Activated T-helper 1 cell treated with anti-CD3 and anti-CD28 coated beads, Interleukin-12 subunit alpha, Interleukin-12 subunit beta, Interleukin-2, Interleukin-4 antibody, amounts not matched to agents 30 ng/mL and 10 ng/mL and 1 ng/mL, durations not matched to agents 14 hours and 24 hours and 36 hours (primary cell): Measurements from ENCODE around the gene MGAT5B. TPM values are rescaled to one million over a fixed set of nuclear protein-coding genes. Genes with fewer than 3 reads are reported as not detected.

Experiments
- DNase-seq: peaks from one replicate; pipeline ENCODE4 v3.0.0; 2021; ENCODE audit warnings: low spot score
- H3K27ac Mint-ChIP-seq: one replicate; pipeline ENCODE4 v1.8.0; 2021; ENCODE audit warnings: mild to moderate bottlenecking, mixed read lengths
- H3K27me3 Mint-ChIP-seq: one replicate; pipeline ENCODE4 v1.8.0; 2022; ENCODE audit warnings: mild to moderate bottlenecking, moderate library complexity, mixed read lengths; ENCODE audit not compliant: insufficient read depth
- H3K36me3 Mint-ChIP-seq: one replicate; pipeline ENCODE4 v1.8.0; 2021; ENCODE audit warnings: low read depth, mixed read lengths
- H3K4me1 Mint-ChIP-seq: one replicate; pipeline ENCODE4 v1.8.0; 2021; ENCODE audit warnings: low read depth, mixed read lengths
- H3K4me3 Mint-ChIP-seq: one replicate; pipeline ENCODE4 v1.8.0; 2021; ENCODE audit warnings: mild to moderate bottlenecking, moderate library complexity, mixed read lengths
- H3K9me3 Mint-ChIP-seq: one replicate; pipeline ENCODE4 v1.8.0; 2021; ENCODE audit warnings: mixed read lengths
- intact Hi-C: fragments of 100-400 bp; cut with micrococcal nuclease; formaldehyde crosslinking; loops from one replicate; pipeline ENCODE4 v1.15.1; 2024
- total RNA-seq: library from RNA; stranded (reverse); gene quantifications from 2 replicates; pipeline ENCODE4 v1.2.3, GENCODE V29; 2022

Gene MGAT5B
- total RNA-seq: 0.81 and 1.2 TPM in 2 replicates

- H3K4me1 Mint-ChIP-seq: peaks cover 12% of the 10 kb centered on the region
- intact Hi-C loops: loop anchor here (1.0 to 5.0 kb wide), 4 partner anchors 144 to 379 kb away; no protein-coding TSS in a partner anchor
- peak within 1 kb of the TSS; percentile 81 for H3K4me3 Mint-ChIP-seq
- DNase-seq: peak; percentile 72
- H3K9me3 Mint-ChIP-seq: no peaks in the 10 kb centered on the region
- peaks cover 1% of the 10 kb centered on the region for H3K36me3 Mint-ChIP-seq
- H3K27ac Mint-ChIP-seq: peak within 1 kb of the TSS; percentile 72
- H3K27me3 Mint-ChIP-seq: peaks cover 26% of the 10 kb centered on the region
Observed at GRCh38 chr17:76868176-76868668, at the start of gene MGAT5B. Gene MGAT5B (plus strand): TSS chr17:76868404. CDS start chr17:76869030, 626 bp downstream.

GRCh38 chr17:76820039-76820438, 48.2 kb upstream of the MGAT5B start:
- Mint-ChIP-seq H3K9me3 (no peaks in the 10 kb centered on the region), H3K27me3 (peaks cover 3% of the 10 kb centered on the region), H3K36me3 (no peaks in the 10 kb centered on the region), H3K4me1 (peaks cover 8% of the 10 kb centered on the region), H3K27ac (no peak overlapping the region), H3K4me3 (no peak overlapping the region)
- intact Hi-C loops: no loop called here
- no peak for DNase-seq

- DNase-seq: no peak
- intact Hi-C loops: no loop called here
- Mint-ChIP-seq H3K27me3 (peaks cover 3% of the 10 kb centered on the region), H3K4me3 (no peak overlapping the region), H3K36me3 (no peaks in the 10 kb centered on the region), H3K9me3 (no peaks in the 10 kb centered on the region), H3K27ac (no peak overlapping the region), H3K4me1 (peaks cover 8% of the 10 kb centered on the region)
Observed at GRCh38 chr17:76820561-76820960, 47.6 kb upstream of the MGAT5B start.

- no peaks in the 10 kb centered on the region for H3K36me3 Mint-ChIP-seq
- intact Hi-C loops: no loop called here
- no peak for DNase-seq
- no peak overlapping the region for H3K27ac Mint-ChIP-seq
- no peaks in the 10 kb centered on the region for H3K4me1 Mint-ChIP-seq
- peaks cover 5% of the 10 kb centered on the region for H3K27me3 Mint-ChIP-seq
- H3K4me3 Mint-ChIP-seq: no peak overlapping the region
- no peaks in the 10 kb centered on the region for H3K9me3 Mint-ChIP-seq
Observed at GRCh38 chr17:76822184-76822778, 45.9 kb upstream of the MGAT5B start.

GRCh38 chr17:76824093-76824492, 44.1 kb upstream of the MGAT5B start:
- H3K27me3 Mint-ChIP-seq: peaks cover 5% of the 10 kb centered on the region
- H3K4me3 Mint-ChIP-seq: no peak overlapping the region
- no peaks in the 10 kb centered on the region for H3K4me1 Mint-ChIP-seq

GRCh38 chr17:76826330-76827068, 41.7 kb upstream of the MGAT5B start:
- Mint-ChIP-seq H3K9me3 (no peaks in the 10 kb centered on the region), H3K36me3 (no peaks in the 10 kb centered on the region), H3K4me3 (no peak overlapping the region), H3K27ac (no peak overlapping the region), H3K27me3 (peaks cover 8% of the 10 kb centered on the region), H3K4me1 (no peaks in the 10 kb centered on the region)
- no peak for DNase-seq
- intact Hi-C loops: no loop called here

More at GRCh38 chr17:76824093-76824492, 44.1 kb upstream of the MGAT5B start:
- Mint-ChIP-seq H3K9me3 (no peaks in the 10 kb centered on the region), H3K27ac (no peak overlapping the region), H3K36me3 (no peaks in the 10 kb centered on the region)
- DNase-seq: no peak
- intact Hi-C loops: no loop called here

- H3K4me3 Mint-ChIP-seq: no peak overlapping the region
- intact Hi-C loops: no loop called here
Observed at GRCh38 chr17:76827736-76828135, 40.5 kb upstream of the MGAT5B start.

GRCh38 chr17:76830987-76831715, 37.1 kb upstream of the MGAT5B start:
- H3K9me3 Mint-ChIP-seq: no peaks in the 10 kb centered on the region
- no peaks in the 10 kb centered on the region for H3K36me3 Mint-ChIP-seq
- intact Hi-C loops: no loop called here
- no peak overlapping the region for H3K27ac Mint-ChIP-seq
- no peak for DNase-seq
- peaks cover 9% of the 10 kb centered on the region for H3K27me3 Mint-ChIP-seq
- no peak overlapping the region for H3K4me3 Mint-ChIP-seq
- no peaks in the 10 kb centered on the region for H3K4me1 Mint-ChIP-seq

More at GRCh38 chr17:76827736-76828135, 40.5 kb upstream of the MGAT5B start:
- no peak for DNase-seq
- H3K27ac Mint-ChIP-seq: no peak overlapping the region
- H3K4me1 Mint-ChIP-seq: no peaks in the 10 kb centered on the region
- H3K36me3 Mint-ChIP-seq: no peaks in the 10 kb centered on the region
- peaks cover 8% of the 10 kb centered on the region for H3K27me3 Mint-ChIP-seq
- no peaks in the 10 kb centered on the region for H3K9me3 Mint-ChIP-seq

GRCh38 chr17:76833034-76833644, 35.1 kb upstream of the MGAT5B start:
- H3K4me3 Mint-ChIP-seq: no peak overlapping the region

GRCh38 chr17:76833747-76834146, 34.5 kb upstream of the MGAT5B start:
- intact Hi-C loops: no loop called here
- Mint-ChIP-seq H3K27ac (no peak overlapping the region), H3K4me1 (no peaks in the 10 kb centered on the region), H3K36me3 (no peaks in the 10 kb centered on the region), H3K27me3 (peaks cover 9% of the 10 kb centered on the region), H3K9me3 (no peaks in the 10 kb centered on the region), H3K4me3 (no peak overlapping the region)
- no peak for DNase-seq

More at GRCh38 chr17:76833034-76833644, 35.1 kb upstream of the MGAT5B start:
- Mint-ChIP-seq H3K27ac (no peak overlapping the region), H3K9me3 (no peaks in the 10 kb centered on the region), H3K27me3 (peaks cover 9% of the 10 kb centered on the region), H3K36me3 (no peaks in the 10 kb centered on the region), H3K4me1 (no peaks in the 10 kb centered on the region)
- DNase-seq: no peak
- intact Hi-C loops: no loop called here

GRCh38 chr17:76834870-76835269, 33.3 kb upstream of the MGAT5B start:
- no peak overlapping the region for H3K4me3 Mint-ChIP-seq
- H3K27me3 Mint-ChIP-seq: peaks cover 16% of the 10 kb centered on the region
- H3K36me3 Mint-ChIP-seq: no peaks in the 10 kb centered on the region
- H3K9me3 Mint-ChIP-seq: no peaks in the 10 kb centered on the region
- H3K27ac Mint-ChIP-seq: no peak overlapping the region
- intact Hi-C loops: no loop called here
- no peak for DNase-seq
- H3K4me1 Mint-ChIP-seq: peaks cover 5% of the 10 kb centered on the region

GRCh38 chr17:76840443-76840767, 27.8 kb upstream of the MGAT5B start:
- Mint-ChIP-seq H3K9me3 (no peaks in the 10 kb centered on the region), H3K4me3 (peak overlapping the region; percentile 19), H3K27ac (no peak overlapping the region), H3K27me3 (peaks cover 47% of the 10 kb centered on the region), H3K36me3 (peaks cover 2% of the 10 kb centered on the region), H3K4me1 (peaks cover 18% of the 10 kb centered on the region)
- intact Hi-C loops: no loop called here
- no peak for DNase-seq
